K562 treated with DMSO at 1 percent for 24 hours (cell line): ENCODE results near the gene HAT1. TPM values are rescaled to one million over a fixed set of nuclear protein-coding genes. Genes with fewer than 3 reads are reported as not detected.

Experiments
- total RNA-seq: library from RNA; unstranded; fragments of 300-600 nt; gene quantifications from 2 replicates; pipeline ENCODE4 v1.2.3, GENCODE V29; 2022; ENCODE audit warnings: low read depth; ENCODE audit not compliant: insufficient read depth

The HAT1 gene
- total RNA-seq = 115 and 134 TPM in 2 replicates

DNA sequence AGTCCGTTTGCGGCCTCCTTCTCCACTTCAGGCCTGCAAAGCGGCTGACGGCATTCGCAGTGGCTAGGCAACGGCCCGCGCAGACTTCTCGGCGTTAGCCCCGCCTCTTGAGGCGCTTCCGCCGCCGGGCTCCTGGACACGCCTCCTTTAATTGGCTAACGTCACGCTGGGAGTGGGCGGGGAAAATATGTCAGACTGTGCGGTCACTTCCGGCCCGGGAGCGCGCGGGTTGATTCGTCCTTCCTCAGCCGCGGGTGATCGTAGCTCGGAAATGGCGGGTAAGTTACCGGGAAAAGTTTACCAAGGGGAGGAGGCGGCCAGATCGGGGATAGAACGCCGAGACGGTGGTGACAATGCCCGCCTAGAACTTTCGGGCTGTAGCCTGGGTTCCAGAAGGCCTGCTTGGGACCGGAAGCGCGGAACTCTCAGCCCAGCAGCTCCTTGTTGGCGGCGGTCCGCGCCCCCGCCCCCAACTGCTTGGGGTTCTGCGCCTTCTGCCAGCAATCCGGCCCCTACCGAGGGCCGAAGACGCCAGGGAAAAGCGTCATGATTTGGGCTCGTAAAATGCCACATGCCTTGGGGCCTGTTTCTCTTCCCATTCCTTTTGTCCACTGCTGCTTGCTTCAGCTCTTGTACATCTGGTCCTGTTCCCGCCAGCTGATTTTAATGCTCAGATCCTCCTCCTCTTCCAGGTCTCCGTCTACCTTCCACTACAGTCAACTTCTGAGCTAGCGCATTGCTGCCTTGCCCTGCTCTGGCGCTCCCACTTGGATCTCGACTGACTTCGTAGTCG is at the start of gene HAT1:
Gene HAT1 (plus strand): TSS at position 232 of the 793 bp plus-strand sequence. CDS start 40 bp downstream, at position 272.

GRCh38 chr2:171893824-171894611 is 28.2 kb upstream of the HAT1 start, which contains the start of gene SLC25A12:
Gene SLC25A12, minus strand, starts transcription at chr2:171894244. Its CDS starts 30 bp downstream, at chr2:171894214.

GRCh38 chr2:171999604-172000469 is 77.6 kb downstream of the HAT1 start, which contains the start of gene METAP1D:
Gene METAP1D, plus strand, starts transcription at chr2:171999953. Its CDS starts 17 bp downstream, at chr2:171999970.

Other genes with a start within 250 kb of the HAT1 start
- gene DYNC1I2, start 235.0 kb upstream of the HAT1 start, total RNA-seq = 65.5 and 76.8 TPM in 2 replicates
- 19.9 and 21.2 TPM in 2 replicates for gene SLC25A12, start 28.2 kb upstream of the HAT1 start, total RNA-seq
- 4.3 and 16.6 TPM in 2 replicates for gene METAP1D, start 77.5 kb downstream of the HAT1 start, total RNA-seq
- gene DLX1, start 163.0 kb downstream of the HAT1 start, total RNA-seq = 9.3 and 9.6 TPM in 2 replicates
- 7.6 and 8.6 TPM in 2 replicates for gene DLX2, start 180.4 kb downstream of the HAT1 start, total RNA-seq